SH-SY5Y (cell line): ENCODE data around the gene PGP.

Experiments used
- GATA2 ChIP-seq: IDR thresholded peaks from 2 replicates; pipeline ENCODE4 v1.6.1; 2011; ENCODE audit warnings: mild to moderate bottlenecking, low read depth, low read length
- GATA3 ChIP-seq: IDR thresholded peaks from 2 replicates; pipeline ENCODE4 v1.6.1; 2011; ENCODE audit warnings: low read depth, mild to moderate bottlenecking, low read length, moderate library complexity

PGP gene, protein sequence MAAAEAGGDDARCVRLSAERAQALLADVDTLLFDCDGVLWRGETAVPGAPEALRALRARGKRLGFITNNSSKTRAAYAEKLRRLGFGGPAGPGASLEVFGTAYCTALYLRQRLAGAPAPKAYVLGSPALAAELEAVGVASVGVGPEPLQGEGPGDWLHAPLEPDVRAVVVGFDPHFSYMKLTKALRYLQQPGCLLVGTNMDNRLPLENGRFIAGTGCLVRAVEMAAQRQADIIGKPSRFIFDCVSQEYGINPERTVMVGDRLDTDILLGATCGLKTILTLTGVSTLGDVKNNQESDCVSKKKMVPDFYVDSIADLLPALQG

DNA sequence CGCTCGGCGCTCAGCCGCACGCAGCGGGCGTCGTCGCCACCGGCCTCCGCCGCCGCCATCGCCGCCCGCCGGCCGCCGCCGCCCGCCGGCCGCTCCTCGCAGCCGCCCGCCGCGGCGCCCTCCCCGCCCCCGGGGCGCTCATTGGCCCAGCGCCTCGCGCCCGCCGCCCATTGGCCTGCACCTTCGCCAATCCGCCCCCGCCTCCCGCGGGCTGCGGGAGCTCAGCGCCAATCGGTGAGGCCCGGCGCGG lies at the start of gene PGP:
Gene PGP (minus strand): TSS at position 122 of the 250 bp plus-strand sequence. CDS start 63 bp downstream, at position 59.
- TF ChIP-seq GATA2 = no peak
- TF ChIP-seq GATA3 = no peak

DNA sequence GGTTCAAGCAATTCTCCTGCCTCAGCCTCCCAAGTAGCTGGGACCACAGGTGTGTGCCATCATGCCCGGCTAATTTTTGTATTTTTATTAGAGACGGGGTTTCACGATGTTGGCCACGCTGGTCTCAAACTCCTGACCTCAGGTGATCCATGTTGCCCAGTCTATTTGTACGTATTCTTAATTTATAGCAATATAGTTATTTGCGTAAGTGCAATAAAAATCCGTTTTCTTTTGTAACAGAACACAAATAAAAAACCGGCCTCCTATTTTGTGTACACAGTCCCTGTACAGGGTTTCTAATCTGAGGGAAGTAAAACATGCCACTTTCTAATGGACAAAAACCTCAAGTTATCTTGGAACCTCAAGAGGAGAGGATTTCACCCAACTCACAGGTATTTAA lies 45.6 kb upstream of the PGP start:
- no peak for TF ChIP-seq GATA3
- TF ChIP-seq GATA2 = no peak

DNA sequence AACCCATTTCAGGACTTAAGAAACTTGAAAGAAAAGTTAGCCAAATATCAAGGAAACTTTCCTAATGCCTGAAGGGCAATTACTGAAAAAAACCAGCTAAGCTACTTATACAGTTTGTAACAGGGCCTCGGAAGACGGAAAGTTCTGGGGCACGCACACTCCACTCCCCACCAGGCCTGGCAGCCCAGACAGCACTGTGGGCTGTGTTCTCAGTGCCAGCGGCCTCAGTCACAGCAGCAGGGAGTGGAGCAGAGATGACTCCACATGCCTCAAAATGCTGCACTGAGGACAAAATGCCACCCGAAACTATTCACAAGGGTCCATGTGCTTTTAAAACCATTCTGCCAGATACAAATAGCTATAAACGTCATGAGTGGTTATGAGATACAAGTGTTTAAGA lies 43.1 kb upstream of the PGP start:
- TF ChIP-seq GATA2 (no peak), GATA3 (no peak)

DNA sequence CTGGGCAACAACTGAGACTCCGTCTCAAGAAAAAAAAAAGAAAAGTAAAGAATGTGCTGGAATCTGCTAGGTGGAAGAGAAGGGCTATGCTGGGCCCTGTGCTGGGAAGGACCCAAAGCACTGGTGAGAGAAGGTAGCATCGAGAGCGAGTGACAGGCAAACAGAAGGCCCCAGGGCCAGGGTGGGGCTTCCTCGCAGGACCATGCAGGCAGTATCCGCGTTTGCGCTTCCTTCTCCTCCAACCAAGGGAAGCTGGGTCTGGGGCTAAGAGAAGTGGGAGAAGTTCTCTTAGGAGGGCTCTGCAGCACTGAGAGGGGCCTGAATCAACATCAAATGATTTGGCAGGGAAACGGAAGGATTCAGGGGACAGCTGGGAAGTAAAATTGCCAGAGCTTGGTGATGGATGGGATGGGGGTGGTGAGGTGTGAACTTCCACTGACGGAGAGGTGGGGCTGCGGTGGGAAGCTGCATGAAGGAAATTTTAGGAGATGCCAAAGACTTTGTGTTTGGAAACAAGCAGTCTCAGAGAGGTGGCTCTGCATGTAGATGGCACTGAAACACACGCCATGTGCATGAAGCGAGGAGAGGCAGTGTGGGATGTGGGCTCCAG lies 42.0 kb upstream of the PGP start:
- TF ChIP-seq GATA2 = no peak
- no peak for TF ChIP-seq GATA3

DNA sequence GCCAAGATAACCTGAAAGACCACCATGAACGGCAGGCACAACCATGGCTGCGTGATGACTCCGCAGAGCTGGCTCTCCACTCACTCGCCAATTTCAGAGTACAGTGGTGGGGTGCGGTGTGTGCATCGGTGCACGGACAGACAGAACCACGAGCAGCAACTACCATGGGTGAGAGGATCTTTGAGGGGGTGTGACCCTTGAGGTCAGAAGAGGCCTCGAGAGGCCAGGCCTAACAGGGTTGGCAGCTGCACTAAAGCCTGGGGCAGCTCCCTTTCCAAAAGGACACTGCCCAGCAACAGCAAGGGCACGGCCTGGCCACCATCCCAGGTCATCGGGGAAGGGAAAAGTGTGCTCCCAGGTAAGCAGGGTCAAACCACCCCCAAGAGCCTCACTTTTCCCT lies 38.7 kb upstream of the PGP start:
- no peak for TF ChIP-seq GATA3
- TF ChIP-seq GATA2 = no peak

DNA sequence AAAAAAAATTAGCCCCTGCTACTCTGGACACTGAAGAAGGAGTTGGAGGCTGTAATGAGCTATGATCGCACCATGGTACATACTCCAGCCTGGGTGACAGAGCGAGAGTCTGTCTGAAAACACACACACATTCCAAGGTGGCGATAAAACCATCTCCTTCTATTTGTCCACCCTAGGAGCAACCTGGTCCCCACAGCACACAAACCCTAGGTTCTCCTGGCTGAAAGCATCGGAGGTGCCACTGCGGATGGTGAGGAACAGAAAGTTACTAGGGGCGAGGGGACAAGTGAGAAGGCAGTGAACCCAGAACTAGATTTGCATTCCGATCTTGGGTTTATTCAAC lies 38.1 kb upstream of the PGP start:
- no peak for TF ChIP-seq GATA3
- TF ChIP-seq GATA2 = no peak

DNA sequence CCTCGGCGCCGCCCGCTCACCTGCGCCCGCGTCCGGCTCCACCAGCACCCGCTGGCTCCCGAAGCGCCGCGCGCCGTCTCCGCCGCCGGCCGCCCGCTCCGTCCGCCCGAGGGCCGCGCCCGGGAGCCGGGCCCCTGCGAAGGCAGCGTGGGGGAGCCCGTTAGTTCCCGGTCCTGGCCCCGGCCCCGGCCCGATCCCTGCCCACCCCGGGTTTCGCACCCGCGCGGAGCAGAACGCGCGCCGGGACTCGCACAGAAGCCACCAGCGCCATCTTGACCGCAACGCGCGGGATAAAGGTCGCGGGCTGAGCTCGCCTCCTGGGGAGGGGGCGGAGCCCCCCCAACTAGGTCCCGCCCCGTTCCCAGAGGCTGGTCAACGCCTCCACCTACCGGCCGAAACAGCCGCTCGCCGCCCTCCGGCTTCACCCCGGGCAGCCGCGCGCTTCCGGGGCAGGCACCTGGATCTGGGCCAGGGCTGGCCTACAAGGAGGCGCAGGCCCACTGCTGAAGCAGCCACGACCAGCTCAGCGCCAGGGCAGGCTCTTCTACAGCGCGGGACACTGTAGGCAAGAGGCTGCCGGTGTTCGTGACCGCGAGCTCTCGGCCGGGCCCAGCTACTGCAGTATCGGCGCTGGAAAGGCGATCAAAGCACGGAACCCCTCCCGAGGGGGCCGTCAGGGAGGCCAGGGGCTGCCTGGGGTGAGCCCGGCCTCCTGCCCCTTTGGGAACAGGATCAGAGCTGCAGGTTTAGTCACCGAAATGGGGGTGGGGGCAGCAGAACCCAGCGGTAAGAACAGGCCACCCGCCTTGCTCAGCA lies 36.9 kb upstream of the PGP start, which contains the start of gene ECI1:
Gene ECI1 (minus strand): TSS at position 292 of the 816 bp plus-strand sequence. CDS start 21 bp downstream, at position 271.
- TF ChIP-seq GATA3 (no peak), GATA2 (no peak)

DNA sequence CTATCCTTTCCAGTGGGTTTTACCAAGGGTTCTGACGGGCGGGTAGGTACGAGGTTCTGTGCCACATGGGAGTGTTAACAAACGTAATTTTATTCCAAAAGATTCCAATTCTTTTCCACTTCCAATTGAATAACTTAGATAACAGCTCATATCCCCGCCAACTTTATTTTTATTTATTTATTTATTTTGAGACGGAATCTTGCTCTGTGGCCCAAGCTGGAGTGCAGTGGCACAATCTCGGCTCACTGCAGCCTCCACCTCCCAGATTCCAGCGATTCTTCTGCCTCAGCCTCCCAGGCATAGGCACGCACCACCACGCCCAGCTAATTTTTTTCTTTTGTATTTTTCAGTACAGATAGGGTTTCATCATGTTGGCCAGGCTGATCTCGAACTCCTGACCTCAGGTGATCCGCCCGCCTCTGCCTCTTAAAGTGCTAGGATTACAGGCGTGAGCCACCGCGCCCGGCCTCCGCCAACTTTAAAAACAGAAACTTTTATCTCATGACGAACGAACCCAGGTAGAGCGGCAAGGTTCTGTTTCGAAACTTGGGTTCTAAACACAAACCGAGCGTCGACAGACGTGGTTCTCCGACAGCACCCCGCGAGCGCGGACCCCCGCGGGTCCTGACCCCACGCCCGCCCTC lies 36.1 kb upstream of the PGP start:
- TF ChIP-seq GATA2 = no peak
- TF ChIP-seq GATA3 = no peak

DNA sequence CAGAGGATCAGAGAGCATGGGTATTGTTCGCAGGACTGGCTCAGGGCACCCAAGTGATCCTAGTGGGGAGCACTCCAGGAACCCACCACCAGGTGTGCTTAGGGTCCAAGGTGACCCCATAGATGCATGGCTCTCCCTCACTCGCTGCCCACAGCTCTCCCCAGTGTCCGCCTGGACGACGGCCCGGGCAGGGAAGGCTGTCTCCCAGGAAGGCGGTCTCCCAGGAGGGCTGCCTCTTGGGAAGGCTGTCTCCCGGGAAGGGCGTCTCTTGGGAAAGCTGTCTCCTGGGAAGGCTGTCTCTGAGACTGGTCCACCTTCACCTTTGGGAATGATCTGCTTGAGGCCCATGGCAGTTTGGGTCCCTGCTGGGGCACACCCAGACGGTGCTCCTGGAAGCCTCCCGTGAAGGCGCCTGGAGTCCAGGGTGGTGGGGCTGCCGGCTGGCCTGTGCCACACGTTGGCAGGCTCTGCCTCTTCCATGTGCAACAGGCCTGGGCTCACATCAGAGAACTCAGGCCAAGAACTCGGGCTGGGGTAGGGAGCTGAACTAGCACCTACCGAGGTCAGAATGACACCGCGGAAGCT lies 31.8 kb upstream of the PGP start:
- no peak for TF ChIP-seq GATA2
- no peak for TF ChIP-seq GATA3

DNA sequence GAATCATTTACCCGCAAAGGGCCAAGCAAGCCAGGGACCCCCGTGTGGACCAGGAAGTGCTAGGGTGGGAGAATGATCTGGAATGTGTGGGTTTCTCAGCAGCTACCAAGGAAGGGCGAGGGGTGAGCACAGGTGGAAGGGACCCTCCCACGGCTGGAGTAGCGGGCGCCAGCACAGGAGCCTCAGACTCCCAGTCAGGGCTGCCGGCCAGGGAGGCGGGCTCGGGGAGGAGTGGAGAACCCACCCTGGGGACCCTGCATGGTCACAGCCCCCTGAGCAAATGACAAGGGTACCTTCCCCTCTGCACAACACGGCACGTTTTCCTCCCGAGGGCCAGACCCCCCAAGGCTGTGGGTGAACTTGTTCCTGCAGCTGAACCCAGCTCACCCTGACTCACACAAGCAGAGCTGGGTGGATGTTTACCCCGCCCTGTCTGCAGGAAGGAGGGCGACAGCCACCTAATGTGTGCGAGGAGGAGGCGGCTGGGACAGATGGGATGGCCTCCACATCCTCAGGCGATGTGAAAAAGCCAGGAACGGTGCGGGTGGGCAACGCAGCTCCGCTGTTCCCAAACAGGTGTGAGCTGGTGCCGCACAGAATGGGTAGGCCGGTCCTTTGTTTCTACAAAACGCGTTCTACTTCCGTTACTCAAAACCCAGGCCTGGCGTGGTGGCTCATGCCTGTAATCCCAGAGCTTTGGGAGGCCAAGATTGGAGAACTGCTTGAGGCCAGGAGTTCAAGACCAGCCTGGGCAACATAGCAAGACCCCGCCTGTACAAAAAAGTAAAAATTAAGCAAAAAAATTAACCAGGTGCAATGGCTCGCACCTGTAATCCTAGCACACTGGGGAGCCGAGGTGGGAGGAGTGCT lies 30.5 kb upstream of the PGP start:
- TF ChIP-seq GATA2 = no peak
- TF ChIP-seq GATA3 = no peak

DNA sequence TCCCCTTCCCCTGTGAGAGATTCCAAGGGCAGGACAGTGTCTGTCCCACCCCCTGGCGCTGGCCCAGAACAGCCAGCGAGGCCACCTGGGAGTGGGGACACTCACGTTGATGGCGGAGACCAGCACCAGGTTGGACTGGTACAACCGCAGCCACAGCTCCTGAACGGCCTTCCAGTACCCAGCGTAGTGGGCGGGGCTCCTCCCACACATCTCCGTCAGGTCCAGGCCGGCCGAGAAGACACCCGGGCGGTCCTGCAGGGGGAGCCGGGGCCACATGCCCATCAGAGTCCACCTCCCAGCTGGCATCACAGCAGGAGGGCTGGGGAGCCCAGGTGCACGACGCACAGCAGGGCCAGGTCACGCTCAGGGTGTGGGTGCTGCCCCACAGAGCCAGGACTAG lies 29.7 kb upstream of the PGP start:
- TF ChIP-seq GATA2 = no peak
- no peak for TF ChIP-seq GATA3

DNA sequence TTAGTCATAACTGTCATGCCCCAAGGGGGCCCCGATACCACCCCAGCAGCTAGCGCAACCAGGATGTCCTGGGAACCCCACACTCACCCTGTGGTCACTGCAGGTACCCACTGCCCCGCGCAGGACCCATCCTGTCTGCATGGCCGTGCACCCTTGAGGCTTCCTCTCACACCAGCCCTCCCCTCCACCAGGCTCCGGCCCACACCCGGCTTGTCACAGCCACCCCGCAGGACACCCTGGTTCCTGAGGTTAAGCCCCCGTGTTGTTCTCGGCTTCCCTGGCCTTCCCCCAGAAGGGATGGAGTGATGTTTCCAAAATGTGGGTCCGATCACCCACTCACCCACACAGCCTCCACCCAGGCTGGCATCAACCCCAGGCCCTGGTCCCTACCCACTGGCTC lies 29.1 kb upstream of the PGP start:
- TF ChIP-seq GATA2 = no peak
- TF ChIP-seq GATA3 = no peak

DNA sequence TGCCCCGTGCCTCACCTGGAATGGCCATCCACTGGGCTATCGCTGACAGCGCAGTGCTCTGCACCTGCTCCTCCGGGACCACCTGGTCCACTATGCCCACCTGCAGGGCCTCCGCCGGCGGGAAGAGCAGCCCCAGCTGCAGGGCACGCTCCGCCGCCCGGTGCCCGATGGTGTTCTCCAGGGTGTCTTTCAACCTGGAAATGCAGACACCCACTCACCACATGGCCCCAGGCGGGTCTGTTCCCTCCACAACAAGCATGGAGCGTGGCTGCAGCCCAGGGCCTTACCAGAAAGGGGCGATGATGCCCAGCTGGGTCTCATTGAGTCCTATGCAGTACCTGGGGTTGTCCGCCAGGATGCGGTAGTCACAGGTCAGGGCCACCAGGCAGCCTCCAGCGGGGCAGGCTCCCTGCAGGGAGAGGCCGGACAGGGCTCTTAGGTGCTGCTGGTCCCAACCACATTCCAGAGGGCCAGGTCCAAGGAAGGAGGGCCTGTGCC lies 28.4 kb upstream of the PGP start:
- TF ChIP-seq GATA2 (no peak), GATA3 (no peak)

DNA sequence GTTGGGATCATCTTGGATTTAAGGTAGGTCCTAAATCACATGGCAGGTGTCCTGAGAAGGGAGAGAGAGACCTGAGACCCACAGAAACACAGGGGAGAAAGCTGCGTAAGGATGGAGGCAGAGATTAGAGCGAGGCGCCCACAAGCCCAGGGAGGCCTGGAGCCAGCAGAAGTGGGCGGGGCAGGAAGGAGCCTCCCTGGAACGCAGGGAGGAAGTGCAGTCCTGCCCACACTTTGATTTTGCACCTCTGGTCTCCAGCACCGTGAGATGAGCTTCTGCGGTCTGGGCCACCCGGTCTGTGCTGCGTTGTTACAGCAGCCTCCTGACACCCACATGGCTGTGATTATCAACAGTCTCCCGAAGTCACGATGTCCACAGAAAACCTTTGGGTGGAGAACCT lies 28.0 kb upstream of the PGP start:
- TF ChIP-seq GATA3 = no peak
- TF ChIP-seq GATA2 = no peak
